ENCODE results near the gene NAV2.

Gene NAV2

GRCh38 chr11:19742588-19743292 is 30.1 kb downstream of the NAV2 start:
- in situ Hi-C loops (cut with HindIII; ENCODE audit: low sequenced_read_pairs) = no loop called here

DNA sequence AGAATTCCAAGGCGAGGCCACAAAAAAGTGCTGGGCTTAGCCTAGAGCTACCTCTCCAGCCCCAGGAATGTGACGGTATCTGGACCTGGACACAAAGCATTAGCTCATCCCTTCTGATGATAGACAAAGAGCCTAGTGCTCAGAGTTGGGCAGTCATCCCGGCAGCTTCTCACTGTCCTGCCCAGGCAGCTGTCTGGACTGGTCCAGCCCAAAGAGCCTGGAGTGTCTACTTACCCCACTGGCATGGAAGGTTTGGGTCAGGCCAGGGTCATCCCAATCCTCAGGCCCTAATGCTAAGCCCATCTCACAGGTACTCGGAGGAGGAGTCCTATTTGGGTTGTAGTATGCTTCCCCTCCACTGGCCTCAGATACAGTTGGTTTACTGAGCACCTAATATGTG is 31.0 kb downstream of the NAV2 start:
- in situ Hi-C loops (cut with HindIII; ENCODE audit: low sequenced_read_pairs) = no loop called here

DNA sequence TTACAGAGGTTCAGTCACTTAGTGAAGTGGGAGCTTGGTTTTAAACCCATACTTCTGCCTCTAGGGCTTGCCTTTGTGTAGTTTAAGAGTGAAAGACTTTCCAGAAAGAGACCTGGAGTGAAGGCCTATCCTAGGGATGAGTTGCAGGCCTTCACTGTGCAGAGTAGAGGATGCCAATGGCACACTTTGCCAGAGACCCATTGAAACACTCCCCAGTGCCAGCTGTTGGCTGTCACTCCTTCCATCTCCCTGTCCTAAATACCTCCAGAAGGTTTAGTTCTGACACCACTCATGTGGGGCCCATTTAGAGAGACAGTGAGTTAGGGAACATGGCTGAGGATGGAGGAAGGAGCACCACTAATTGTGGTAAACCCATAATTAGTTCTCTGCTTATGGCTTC is 31.5 kb downstream of the NAV2 start:
- in situ Hi-C loops (cut with HindIII; ENCODE audit: low sequenced_read_pairs) = no loop called here

DNA sequence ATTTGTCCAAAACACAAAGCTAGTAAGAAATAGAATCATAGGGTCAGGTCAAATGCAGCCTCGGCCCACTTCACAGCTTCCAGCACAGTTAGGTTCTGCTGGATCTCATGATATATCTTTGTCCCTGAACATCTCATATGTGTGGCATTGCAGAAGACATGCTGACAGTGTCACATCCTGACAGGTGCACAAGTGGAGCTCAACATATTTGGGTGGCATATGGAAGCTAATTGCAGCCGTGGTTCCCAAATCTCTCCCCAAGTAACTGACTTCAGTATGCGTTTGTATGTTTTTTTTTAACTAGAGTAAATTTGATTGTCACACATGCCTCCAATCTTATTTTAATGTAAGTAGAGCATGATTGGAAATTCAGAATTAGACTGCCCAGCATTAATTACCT is 33.4 kb downstream of the NAV2 start:
- in situ Hi-C loops (cut with HindIII; ENCODE audit: low sequenced_read_pairs) = no loop called here

DNA sequence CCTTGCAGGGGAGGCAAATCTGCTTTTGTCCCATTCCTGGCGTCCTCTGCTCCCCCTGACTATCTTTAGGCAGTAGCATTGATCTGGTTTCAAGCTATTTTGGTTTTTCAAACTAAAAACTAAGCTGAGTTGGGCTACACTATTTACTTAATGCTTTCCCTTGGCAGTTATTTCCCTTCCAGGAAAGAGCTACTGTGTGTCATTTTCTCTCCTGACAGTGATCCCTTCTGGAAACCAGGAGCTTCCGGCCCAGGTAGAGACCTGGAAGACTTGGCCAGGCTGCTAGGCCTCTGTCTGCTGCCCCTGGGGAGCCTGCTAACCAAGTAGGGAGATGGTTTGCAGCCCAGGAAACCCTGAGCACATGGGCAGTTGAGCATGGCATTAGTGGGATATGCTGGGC is 35.0 kb downstream of the NAV2 start:
- in situ Hi-C loops (cut with HindIII; ENCODE audit: low sequenced_read_pairs) = no loop called here

- in situ Hi-C loops (cut with HindIII; ENCODE audit: low sequenced_read_pairs) = no loop called here
These were observed 38.4 kb downstream of the NAV2 start for GRCh38 chr11:19751055-19751454.

GRCh38 chr11:19753451-19754106 is 40.9 kb downstream of the NAV2 start:
- in situ Hi-C loops (cut with HindIII; ENCODE audit: low sequenced_read_pairs) = no loop called here

DNA sequence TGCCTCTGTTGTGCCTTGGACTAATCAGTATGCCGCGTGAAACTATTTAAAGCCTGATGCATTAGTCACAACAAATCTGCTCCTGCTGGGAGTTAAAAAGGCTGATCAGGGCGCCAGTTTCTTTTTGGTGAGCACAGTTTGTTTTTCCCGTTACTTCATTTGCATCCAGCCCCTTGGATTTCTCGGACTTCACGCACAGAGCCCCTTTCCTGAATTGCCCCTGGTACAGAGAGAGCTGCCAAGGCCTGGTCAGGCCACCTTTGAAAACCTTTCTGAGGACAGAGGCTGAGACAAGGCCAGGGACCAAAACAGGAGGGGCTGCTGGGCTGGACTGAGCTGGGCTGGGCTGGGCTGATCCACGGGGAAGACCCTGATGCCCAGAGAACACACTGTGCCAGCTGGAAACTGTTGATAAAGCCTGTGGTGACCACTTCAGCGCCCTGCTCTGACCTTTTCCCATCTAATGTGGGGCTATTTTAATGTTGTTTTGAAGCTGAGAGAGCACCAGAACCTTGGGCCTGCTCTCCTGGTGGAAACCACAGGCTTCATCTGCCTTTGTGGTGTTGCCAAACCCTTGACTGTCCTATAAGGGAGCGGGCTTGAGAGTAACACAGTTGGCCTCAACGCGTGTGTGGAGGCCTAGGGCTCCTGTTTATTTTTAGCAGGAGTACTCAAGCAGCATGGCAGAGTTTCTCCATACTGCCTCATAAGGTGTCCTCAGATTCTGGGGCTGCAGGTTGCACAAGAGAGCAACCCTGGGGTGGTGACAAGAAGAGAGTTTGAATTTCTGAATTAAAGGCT is 44.2 kb downstream of the NAV2 start:
- in situ Hi-C loops (cut with HindIII; ENCODE audit: low sequenced_read_pairs) = no loop called here

GRCh38 chr11:19759389-19759788 is 46.8 kb downstream of the NAV2 start:
- in situ Hi-C loops (cut with HindIII; ENCODE audit: low sequenced_read_pairs) = no loop called here

- in situ Hi-C loops (cut with HindIII; ENCODE audit: low sequenced_read_pairs) = no loop called here
These were observed 49.6 kb downstream of the NAV2 start for GRCh38 chr11:19762266-19762665.

- in situ Hi-C loops (cut with HindIII; ENCODE audit: low sequenced_read_pairs) = no loop called here
These were observed 50.7 kb downstream of the NAV2 start for GRCh38 chr11:19763330-19763729.

GRCh38 chr11:19766206-19766605 is 53.6 kb downstream of the NAV2 start:
- in situ Hi-C loops (cut with HindIII; ENCODE audit: low sequenced_read_pairs) = no loop called here

- in situ Hi-C loops (cut with HindIII; ENCODE audit: low sequenced_read_pairs) = no loop called here
These were observed 54.2 kb downstream of the NAV2 start for GRCh38 chr11:19766810-19767209.

DNA sequence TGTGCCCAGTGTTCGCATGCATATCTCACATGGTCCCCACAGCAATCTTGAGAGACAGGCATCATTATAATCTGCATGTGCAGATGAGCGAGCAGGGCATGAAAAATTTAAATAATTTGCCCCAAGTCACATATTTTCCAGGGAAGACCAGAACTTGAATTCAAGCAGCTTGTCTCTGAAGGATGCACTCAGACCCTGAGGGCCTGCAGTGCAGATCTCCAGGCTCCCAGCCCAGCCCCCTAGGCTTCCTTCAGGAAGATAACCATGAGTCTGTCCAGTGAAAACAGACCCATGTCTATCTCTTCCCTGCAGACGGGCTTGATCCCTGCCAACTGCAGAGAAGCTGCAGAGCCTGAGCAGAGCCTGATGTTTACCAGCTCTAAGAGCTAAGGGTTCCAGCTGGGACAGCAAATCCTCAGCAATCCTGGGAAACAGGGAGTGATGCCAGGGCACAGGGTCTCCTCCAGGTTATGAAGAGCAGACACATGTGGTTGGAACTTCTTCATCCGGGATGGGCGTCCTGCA is 55.1 kb downstream of the NAV2 start:
- in situ Hi-C loops (cut with HindIII; ENCODE audit: low sequenced_read_pairs) = no loop called here

DNA sequence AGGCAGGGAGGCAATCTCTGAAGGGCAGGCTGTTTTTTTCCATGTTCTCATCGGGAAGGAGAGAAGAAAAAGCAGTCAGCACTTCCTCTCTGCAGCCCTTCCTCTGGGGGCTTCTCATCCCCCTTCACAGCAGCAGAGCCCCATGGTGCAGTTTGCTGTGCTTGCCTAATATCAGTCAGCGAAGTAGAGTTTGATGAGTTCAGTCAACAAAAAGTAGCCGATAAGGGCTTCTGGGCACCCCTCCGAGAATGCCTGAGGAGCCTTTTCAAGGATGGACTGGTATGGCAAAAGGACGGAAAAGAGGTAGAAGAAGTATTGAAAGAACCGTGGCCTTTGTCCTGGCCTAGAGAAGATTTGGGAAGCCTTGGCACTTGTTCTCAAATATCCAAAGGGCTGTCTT is 55.6 kb downstream of the NAV2 start:
- in situ Hi-C loops (cut with HindIII; ENCODE audit: low sequenced_read_pairs) = no loop called here

DNA sequence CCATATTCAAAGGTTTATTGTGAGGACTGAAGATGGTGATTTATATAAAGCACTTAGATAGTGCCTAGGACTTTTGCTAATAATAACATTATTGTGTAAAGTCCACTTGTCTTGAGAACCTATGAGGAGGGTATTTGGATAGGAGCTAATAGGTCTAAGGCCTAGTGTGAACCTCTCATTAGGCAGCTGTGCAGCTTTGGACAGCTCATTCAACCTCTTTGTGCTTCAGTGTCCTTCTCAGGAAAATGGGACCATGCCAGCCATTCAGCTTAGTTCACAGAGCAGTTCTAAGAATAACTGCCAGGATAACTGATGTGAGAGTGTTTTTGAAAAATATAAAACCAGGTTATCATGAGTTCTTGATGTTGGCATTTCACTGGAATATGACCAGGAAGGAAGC is 56.2 kb downstream of the NAV2 start:
- in situ Hi-C loops (cut with HindIII; ENCODE audit: low sequenced_read_pairs) = no loop called here

DNA sequence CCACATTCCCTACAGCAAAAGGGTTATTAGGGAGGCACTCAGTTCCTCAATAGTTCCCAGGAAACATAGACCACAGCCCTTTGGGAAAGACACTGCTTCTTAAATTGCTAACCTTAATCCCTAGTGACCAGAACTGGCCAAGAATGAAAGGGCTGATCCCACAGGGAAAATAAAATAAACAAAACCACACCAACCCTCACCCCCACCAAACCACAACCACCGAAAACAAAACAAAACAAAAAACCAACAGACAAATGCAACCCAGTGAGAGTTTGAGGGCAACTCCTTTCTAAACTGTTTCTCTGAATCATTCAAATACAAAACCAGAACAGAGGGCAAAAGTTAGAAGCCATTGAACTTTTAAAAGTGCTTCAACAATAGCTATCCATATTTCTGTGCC is 57.2 kb downstream of the NAV2 start:
- in situ Hi-C loops (cut with HindIII; ENCODE audit: low sequenced_read_pairs) = no loop called here

- in situ Hi-C loops (cut with HindIII; ENCODE audit: low sequenced_read_pairs) = no loop called here
These were observed 57.6 kb downstream of the NAV2 start for GRCh38 chr11:19770277-19770676.

GRCh38 chr11:19771463-19771862 is 58.8 kb downstream of the NAV2 start:
- in situ Hi-C loops (cut with HindIII; ENCODE audit: low sequenced_read_pairs) = no loop called here

DNA sequence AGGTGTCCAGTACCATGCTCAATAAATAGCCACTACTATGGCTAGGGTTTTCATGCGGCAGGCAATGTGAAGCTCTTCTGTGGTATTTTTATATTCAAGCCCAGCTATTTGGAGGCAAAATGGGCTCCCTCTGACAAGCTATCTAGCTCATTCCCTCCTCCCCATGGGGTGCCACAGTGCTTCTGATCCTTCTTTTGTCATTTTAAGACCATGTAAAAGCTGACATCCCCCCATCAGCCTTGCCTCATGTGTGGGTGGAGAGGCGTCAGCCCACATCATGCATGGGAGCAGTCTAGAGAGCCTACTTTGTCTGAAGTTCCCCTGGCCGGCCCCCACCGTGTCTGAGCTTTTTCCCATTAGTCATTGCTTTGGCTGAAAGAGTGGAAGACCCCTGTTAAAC is 59.8 kb downstream of the NAV2 start:
- in situ Hi-C loops (cut with HindIII; ENCODE audit: low sequenced_read_pairs) = no loop called here

DNA sequence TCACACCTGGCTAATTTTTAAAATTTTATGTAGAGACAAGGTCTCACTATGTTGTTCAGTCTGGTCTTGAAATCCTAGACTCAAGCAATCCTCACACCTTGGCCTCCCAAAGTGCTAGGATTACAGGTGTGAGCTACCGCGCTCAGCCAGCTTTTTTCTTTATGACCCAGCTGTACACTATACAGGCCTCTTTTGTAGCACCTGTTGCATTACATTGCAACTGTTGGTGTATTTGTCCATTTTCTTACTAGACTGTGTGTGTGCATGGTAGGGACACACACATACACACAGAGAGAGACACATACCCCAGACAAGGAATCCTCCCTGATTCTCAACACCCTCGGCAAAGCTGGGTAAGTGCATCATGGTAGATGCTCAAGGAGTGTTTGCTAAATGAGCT is 61.7 kb downstream of the NAV2 start:
- in situ Hi-C loops (cut with HindIII; ENCODE audit: low sequenced_read_pairs) = no loop called here
